K562 (cell line): Measurements from ENCODE around the gene PYCR2. TPM values are rescaled to one million over a fixed set of nuclear protein-coding genes. Genes with fewer than 3 reads are reported as not detected.

Source experiments
- DMBX1 ChIP-seq: fragments of 250-450 bp; sonication (Bioruptor Pico); IDR thresholded peaks from 2 replicates; pipeline ENCODE4 v1.8.0; 2022; ENCODE audit warnings: inconsistent platforms, mild to moderate bottlenecking, moderate library complexity, borderline replicate concordance
- EHMT2 ChIP-seq: fragments of 450-650 bp; IDR thresholded peaks from 2 replicates; pipeline ENCODE4 v1.6.1; 2018; ENCODE audit warnings: antibody characterized with exemption
- GABPB1 ChIP-seq: sonication (generic); formaldehyde crosslinking; IDR thresholded peaks from 2 replicates; pipeline ENCODE4 v1.8.0; 2022; ENCODE audit warnings: mild to moderate bottlenecking, missing genetic modification reagents
- GATAD2B ChIP-seq: fragments of 450-650 bp; IDR thresholded peaks from 2 replicates; pipeline ENCODE4 v1.6.1; 2017; ENCODE audit warnings: mild to moderate bottlenecking, borderline replicate concordance
- MLX ChIP-seq, 2 experiments: fragments of 450-650 bp in 1 of 2; sonication (generic) in 1 of 2; formaldehyde crosslinking; conservative IDR thresholded peaks; 2 replicates each; pipeline versions ENCODE4 v1.4.0 to v1.8.1; 2020 to 2022; ENCODE audit warnings: mild to moderate bottlenecking in 1 of 2, missing genetic modification reagents in 1 of 2
- MXI1 ChIP-seq: IDR thresholded peaks from 2 replicates; pipeline ENCODE4 v1.6.1; 2011; ENCODE audit warnings: low read depth, mild to moderate bottlenecking, improper control_type of control experiment, low read length
- RBM14 ChIP-seq: fragments of 200-400 bp; formaldehyde crosslinking; IDR thresholded peaks from 2 replicates; pipeline ENCODE4 v1.6.1; 2018; ENCODE audit warnings: low read depth, mild to moderate bottlenecking, low read length, moderate library complexity, borderline replicate concordance; ENCODE audit not compliant: insufficient read depth
- RERE ChIP-seq: sonication (generic); formaldehyde crosslinking; IDR thresholded peaks from 2 replicates; pipeline ENCODE4 v1.8.0; 2023; ENCODE audit warnings: missing genetic modification reagents, mild to moderate bottlenecking, borderline replicate concordance
- STAT6 ChIP-seq: sonication (generic); formaldehyde crosslinking; IDR thresholded peaks from 2 replicates; pipeline ENCODE4 v1.8.1; 2023; ENCODE audit warnings: mild to moderate bottlenecking, missing genetic modification reagents
- TEAD4 ChIP-seq, 2 experiments: sonication (generic) in 1 of 2; formaldehyde crosslinking in 1 of 2; IDR thresholded peaks; 2 replicates each; pipeline versions ENCODE4 v1.6.1 to v1.8.0; 2012 to 2022; ENCODE audit warnings: borderline replicate concordance in 1 of 2, inconsistent platforms in 1 of 2, low read length in 1 of 2, mild to moderate bottlenecking in 1 of 2, missing genetic modification reagents in 1 of 2
- ZNF217 ChIP-seq: sonication (generic); formaldehyde crosslinking; IDR thresholded peaks from 2 replicates; pipeline ENCODE4 v1.8.0; 2022; ENCODE audit warnings: mild to moderate bottlenecking, missing genetic modification reagents
- ZNF253 ChIP-seq: fragments of 250-450 bp; sonication (Bioruptor Pico); conservative IDR thresholded peaks from 2 replicates; pipeline ENCODE4 v1.6.1; 2021; ENCODE audit warnings: mild to moderate bottlenecking
- ZNF444 ChIP-seq: fragments of 250-450 bp; sonication (Bioruptor Pico); IDR thresholded peaks from 2 replicates; pipeline ENCODE4 v1.4.0; 2020; ENCODE audit warnings: mild to moderate bottlenecking, moderate library complexity
- ZNF551 ChIP-seq: fragments of 250-450 bp; sonication (Bioruptor Pico); IDR thresholded peaks from 2 replicates; pipeline ENCODE4 v1.5.0; 2021; ENCODE audit warnings: mild to moderate bottlenecking, moderate library complexity
- polyA plus RNA-seq, 8 experiments: library from polyadenylated mRNA; depleted of rRNA in 4 of 8; stranded (reverse) in 5 of 8; unstranded in 3 of 8; fragments of >200 nt; fragmentation: Nextera tagmentation in 2 of 8; fragmentation: Illumina TruSeq in 1 of 8; extraction: Ambion mirVana in 2 of 8; extraction: Trizol in 1 of 8; gene quantifications; 2 replicates each; pipeline versions ENCODE4 v1.2.1 to v1.2.3, GENCODE V29; 2011 to 2014; ENCODE audit warnings: inconsistent platforms in 1 of 8, missing spikeins in 1 of 8
- total RNA-seq, 7 experiments: library from RNA; depleted of rRNA in 6 of 7; stranded (reverse); fragments of >200 nt in 6 of 7; fragmentation: Illumina TruSeq in 2 of 7; extraction: Trizol in 2 of 7; gene quantifications; 2 replicates each; pipeline versions ENCODE4 v1.2.1 to v1.2.3, GENCODE V29; 2011 to 2021; ENCODE audit warnings: low replicate concordance in 1 of 7

PYCR2 gene
- total and polyA plus RNA-seq, 9 of the 15 experiments (the other 6 are each of a cell fraction or from before 2014, with no cell fraction given) = 5.5 to 219 (median 127) TPM

GRCh38 chr1:225881959-225882693 lies 41.9 kb downstream of the PYCR2 start, which contains the start of gene TMEM63A (continued):
- TF ChIP-seq TEAD4 (IDR thresholded peaks at IDR 0.05; ENCODE audit: low read length) (no peak), TEAD4 (CRISPR knock-in tag; IDR thresholded peaks at IDR 0.05; ENCODE audit: borderline replicate concordance) (0 out of 2 replicates have a peak, but pooled peaks have one; percentile 56), ZNF217 (no peak), GATAD2B (no peak), DMBX1 (no peak), ZNF444 (CRISPR knock-in tag) (no peak), ZNF551 (CRISPR knock-in tag) (no peak), GABPB1 (CRISPR knock-in tag) (peak; percentile 67), ZNF253 (CRISPR knock-in tag) (no peak), EHMT2 (no peak), RERE (CRISPR knock-in tag) (no peak; the same call in 1 of the 2 replicates), STAT6 (CRISPR knock-in tag) (no peak), MXI1 (peak; percentile 50), MLX (CRISPR knock-in tag; conservative IDR thresholded peaks at IDR 0.05) (no peak), RBM14 (no peak)
